SK-N-MC (cell line): ENCODE measurements around the gene TMEM273.

Experiments used
- EZH2 ChIP-seq: fragments of 200-600 bp; sonication (generic); IDR thresholded peaks from one replicate; pipeline ENCODE4 v1.6.1; 2017; ENCODE audit warnings: antibody characterized with exemption
- FOXP2 ChIP-seq: optimal IDR thresholded peaks from 2 replicates; pipeline ENCODE3; 2011; ENCODE audit warnings: mild to moderate bottlenecking, moderate library complexity; ENCODE audit not compliant: insufficient read depth; ENCODE audit errors: extremely low read length, control extremely low read depth
- POLR2AphosphoS5 ChIP-seq: IDR thresholded peaks from 2 replicates; pipeline ENCODE4 v1.6.1; 2012; ENCODE audit warnings: mild to moderate bottlenecking, low read depth, low read length, borderline replicate concordance

DNA sequence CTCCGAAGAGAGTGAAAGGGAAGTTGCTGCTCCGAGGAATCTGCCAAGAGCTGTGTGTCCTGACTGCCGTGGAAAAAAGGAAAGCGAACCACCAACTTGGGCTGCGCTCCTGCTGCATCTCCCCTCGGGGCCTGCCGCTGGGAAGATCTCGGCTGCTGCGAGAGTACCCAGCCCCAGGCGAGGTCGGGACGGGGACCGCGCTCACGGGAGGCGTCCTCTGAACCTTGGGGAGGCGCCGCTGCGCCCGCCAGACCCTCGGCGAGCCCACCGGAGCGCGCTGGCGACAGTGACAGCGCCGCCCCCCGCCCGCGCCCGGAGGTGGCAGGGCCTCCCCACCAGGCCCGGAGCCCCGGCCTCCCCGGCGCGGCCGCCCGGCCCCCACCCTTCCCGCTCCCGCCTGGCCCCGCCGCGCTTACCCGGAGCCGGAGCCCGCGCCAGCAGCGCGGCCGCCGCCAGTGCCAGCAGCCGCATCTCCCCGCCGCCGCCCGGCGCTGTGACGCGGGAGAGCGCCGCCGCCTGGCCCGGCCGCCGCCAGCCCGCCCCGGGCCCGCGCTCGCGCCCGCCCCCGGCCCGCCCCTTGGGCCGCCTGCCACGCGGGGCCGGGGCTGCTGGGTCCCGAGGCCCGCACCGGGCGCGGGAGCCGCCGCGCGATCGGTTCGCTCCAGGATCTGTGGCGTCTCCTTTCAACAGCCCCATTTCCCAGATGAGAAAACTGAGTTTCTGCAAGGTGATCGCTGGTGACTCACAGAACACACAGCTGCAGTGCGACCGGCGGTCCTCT, 73.0 kb downstream of the TMEM273 start, which contains the start of gene VSTM4:
- TF ChIP-seq POLR2AphosphoS5 (no peak), EZH2 (no peak), FOXP2 (no peak)
